ENCODE data around the gene PDIA5.

The PDIA5 gene

DNA sequence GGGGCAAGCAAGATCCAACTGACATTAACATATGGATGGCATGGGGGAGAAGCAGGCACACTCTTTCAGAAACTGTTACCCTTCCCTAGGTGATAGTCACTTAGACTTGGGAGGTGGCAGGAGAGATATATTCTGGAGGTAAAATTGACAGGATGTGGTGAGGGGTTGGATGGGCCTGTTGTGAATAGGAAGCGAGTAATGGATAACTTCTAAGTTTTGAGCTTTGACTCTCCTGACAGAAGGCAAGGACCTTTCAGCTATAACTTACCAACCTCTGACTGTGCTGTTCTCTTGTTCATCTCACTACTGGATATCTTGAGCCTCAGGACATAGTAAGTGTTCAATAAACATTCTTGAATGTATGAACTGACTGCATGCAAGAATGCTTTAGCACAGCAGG lies 1.9 kb upstream of the PDIA5 start:
- POLR2A ChIA-PET, result interaction anchor here (0.5 kb wide), 1 partner anchor 353 kb away, joined by 4 read pairs; no protein-coding TSS in a partner anchor
- DNase-seq (ENCODE audit: extremely low spot score), result no peak
- CTCF ChIA-PET, result interaction anchor here (1.8 kb wide), 1 partner anchor 12 kb away, joined by 4 read pairs; no protein-coding TSS in a partner anchor
- TF ChIP-seq, protein P1, sequence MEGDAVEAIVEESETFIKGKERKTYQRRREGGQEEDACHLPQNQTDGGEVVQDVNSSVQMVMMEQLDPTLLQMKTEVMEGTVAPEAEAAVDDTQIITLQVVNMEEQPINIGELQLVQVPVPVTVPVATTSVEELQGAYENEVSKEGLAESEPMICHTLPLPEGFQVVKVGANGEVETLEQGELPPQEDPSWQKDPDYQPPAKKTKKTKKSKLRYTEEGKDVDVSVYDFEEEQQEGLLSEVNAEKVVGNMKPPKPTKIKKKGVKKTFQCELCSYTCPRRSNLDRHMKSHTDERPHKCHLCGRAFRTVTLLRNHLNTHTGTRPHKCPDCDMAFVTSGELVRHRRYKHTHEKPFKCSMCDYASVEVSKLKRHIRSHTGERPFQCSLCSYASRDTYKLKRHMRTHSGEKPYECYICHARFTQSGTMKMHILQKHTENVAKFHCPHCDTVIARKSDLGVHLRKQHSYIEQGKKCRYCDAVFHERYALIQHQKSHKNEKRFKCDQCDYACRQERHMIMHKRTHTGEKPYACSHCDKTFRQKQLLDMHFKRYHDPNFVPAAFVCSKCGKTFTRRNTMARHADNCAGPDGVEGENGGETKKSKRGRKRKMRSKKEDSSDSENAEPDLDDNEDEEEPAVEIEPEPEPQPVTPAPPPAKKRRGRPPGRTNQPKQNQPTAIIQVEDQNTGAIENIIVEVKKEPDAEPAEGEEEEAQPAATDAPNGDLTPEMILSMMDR (IDR thresholded peaks at IDR 0.05; ENCODE audit: control extremely low read depth, extremely low read depth, low read depth, missing control alignments), result no peak

DNA sequence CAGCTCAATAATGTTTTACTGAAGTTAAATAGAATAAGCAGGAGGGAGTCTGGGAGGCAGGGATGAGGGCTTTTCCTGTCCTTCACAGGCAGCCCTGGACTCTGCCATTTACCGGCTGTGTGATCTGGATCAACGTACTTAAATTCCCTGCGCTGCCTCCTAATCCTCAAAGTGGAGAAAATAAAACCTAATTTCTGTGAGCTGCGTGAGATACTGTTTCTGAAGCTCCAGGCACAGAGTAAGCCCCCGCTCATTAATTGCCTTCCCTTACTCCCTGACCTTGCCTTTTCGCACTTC lies 278 bp upstream of the PDIA5 start:
- TF ChIP-seq, protein P1 (IDR thresholded peaks at IDR 0.05; ENCODE audit: control extremely low read depth, extremely low read depth, low read depth, missing control alignments), result no peak
- CTCF ChIA-PET, result interaction anchor here (1.5 to 2.8 kb wide), 5 partner anchors 9 to 311 kb away, joined by 3 to 10 read pairs (median 6); no protein-coding TSS in a partner anchor
- POLR2A ChIA-PET, result interaction anchor here (0.7 to 1.3 kb wide), 3 partner anchors 10 to 481 kb away, joined by 3 to 4 read pairs (median 3); no protein-coding TSS in a partner anchor
- no peak for DNase-seq (ENCODE audit: extremely low spot score)

DNA sequence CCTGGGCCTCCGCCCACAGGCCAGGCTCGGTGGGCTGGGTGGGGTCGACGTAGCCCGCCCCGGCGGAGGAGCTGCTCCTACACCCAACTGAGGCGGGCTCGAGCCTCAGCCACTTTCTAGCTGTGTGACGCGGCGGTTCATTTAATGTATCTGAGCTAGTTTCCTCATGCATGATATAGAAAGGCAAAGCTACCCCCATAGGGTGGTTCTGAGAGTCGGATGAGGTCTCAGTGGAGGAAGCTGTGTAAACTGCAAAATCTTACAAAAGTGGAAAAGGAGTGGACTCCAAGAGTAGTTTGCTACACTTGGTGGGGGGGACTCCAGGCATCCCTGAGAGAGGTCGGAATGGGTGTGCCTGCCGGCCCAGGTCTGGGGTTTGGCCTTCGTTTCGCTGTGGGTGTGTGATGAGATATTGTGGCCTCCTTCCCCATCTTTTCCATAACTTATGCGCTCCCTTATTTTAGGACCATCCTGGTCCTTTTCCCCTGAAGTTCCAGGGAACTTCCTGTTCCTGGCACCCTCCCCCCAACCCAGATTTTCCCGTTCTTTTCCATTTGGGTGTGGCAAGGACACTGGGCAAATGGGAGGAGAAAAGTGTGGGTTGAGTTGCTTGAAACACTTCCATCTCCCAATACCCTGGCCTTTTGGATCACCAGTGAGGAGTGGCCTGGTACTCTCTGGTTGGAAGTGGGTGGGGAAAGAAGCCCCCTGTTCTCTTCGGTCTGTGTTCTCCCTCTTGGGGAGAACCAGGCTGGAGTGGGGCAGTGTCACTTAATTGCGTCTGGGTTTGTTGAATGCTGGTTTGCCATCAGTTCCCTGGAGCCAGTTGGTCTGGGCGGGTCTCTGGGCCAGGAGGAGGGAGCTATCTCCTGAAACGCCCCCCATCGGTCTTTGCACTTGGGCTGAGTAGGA lies 1.1 kb downstream of the PDIA5 start:
- ChIA-PET CTCF (interaction anchor here (0.7 to 2.8 kb wide), 5 partner anchors 11 to 313 kb away, joined by 3 to 10 read pairs (median 6); no protein-coding TSS in a partner anchor), POLR2A (interaction anchor here (1.3 kb wide), 1 partner anchor 16 kb away, joined by 4 read pairs; no protein-coding TSS in a partner anchor)
- DNase-seq (ENCODE audit: extremely low spot score), result no peak
- TF ChIP-seq, protein P1 (IDR thresholded peaks at IDR 0.05; ENCODE audit: control extremely low read depth, extremely low read depth, low read depth, missing control alignments), result no peak

DNA sequence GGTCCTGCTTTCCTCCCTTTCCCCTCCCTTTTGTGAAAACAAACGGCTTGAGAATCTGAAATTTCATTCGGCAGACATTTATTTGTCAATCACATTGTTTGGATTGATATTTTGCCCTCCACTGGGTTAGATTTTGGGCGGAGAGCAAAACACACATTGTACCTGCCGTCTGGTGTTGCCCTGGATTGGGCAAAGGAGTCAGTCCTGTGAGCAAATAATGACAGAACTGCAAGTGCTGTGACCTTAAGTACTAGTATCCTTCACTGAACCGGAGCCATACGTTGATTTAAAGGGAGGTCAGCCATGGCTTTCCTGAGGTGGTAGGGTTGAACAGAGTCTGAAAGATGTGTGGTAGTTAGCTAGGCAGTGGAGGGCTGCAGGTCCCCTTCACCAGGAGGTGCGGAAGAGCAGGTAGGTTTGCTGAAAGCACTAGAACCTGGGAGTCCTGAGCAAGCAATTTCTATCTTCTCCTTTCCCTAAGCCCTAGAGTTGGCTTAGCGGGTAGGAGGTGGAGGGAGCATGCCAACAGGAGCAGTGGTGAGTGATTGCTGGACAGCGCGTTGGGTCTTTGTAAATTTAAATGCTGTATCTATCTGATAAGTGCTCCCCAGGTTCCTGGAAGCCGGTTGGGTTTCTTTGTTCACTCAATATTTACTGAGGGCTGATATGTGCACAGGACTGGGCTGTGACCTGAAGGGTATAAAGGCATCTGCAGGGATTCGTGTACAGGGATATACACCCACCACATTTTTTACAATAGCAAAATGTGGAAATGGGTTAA lies 2.0 kb downstream of the PDIA5 start:
- TF ChIP-seq, protein P1 (IDR thresholded peaks at IDR 0.05; ENCODE audit: control extremely low read depth, extremely low read depth, low read depth, missing control alignments), result no peak
- no peak for DNase-seq (ENCODE audit: extremely low spot score)
- ChIA-PET POLR2A (no interaction called here), CTCF (interaction anchor here (2.8 kb wide), 1 partner anchor 12 kb away, joined by 10 read pairs; no protein-coding TSS in a partner anchor)

DNA sequence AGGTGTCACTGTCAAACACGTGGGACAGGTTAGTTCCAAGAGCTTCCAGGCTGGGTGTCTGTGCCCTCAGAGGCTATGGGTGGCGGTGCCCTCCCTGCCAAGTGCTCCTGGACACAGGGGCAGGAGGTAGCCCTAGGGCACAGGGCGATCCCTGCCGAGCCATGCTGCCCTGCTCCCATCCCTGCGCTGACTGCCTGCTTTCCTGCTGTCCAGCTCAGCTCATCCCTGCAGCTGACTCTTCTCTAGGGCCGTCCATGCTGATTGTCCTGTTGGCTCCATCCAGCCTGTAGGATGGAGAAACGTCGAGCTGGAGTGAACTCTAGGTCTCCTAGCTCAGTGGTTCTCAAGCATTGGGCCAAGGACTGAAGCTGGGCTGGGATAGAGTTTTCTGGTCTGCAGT lies 3.7 kb downstream of the PDIA5 start:
- TF ChIP-seq, protein P1 (IDR thresholded peaks at IDR 0.05; ENCODE audit: control extremely low read depth, extremely low read depth, low read depth, missing control alignments), result no peak
- ChIA-PET POLR2A (no interaction called here), CTCF (interaction anchor here (3.8 kb wide), 1 partner anchor 14 kb away, joined by 10 read pairs; no protein-coding TSS in a partner anchor)
- DNase-seq (ENCODE audit: extremely low spot score), result no peak

DNA sequence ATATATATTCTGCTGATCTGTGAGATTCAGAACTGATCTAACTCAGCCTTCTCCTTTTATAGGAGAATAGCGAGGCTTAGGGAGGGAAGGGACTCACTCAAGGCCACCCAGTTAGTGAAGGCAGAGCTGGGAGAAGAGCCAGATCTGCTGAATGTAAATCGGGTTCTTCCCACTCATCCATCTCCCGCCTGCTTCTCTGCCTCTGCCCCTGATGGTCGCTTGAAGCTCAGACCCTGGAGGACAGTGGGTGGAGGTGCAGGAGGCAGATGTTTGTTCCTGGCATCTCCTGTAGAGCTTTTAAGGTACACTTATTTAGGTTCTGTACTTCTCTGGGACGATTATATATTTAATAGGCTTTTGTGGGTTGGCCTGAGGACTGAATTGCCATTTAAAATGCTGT lies 4.3 kb downstream of the PDIA5 start:
- TF ChIP-seq, protein P1 (IDR thresholded peaks at IDR 0.05; ENCODE audit: control extremely low read depth, extremely low read depth, low read depth, missing control alignments), result no peak
- no peak for DNase-seq (ENCODE audit: extremely low spot score)
- ChIA-PET POLR2A (no interaction called here), CTCF (interaction anchor here (3.8 kb wide), 1 partner anchor 15 kb away, joined by 10 read pairs; no protein-coding TSS in a partner anchor)
